H9 (cell line): ENCODE results near the gene PPFIA2. TPM values are rescaled to one million over a fixed set of nuclear protein-coding genes. Genes with fewer than 3 reads are reported as not detected.

Experiments
- DNase-seq: peaks from one replicate; pipeline ENCODE4 v3.0.0-alpha.2; 2017
- H2AFZ ChIP-seq: one replicate; pipeline ENCODE4 v1.6.1; 2013; ENCODE audit warnings: mild to moderate bottlenecking, low read length, control low read depth, moderate library complexity
- H2AK5ac ChIP-seq: 2 replicates; pipeline ENCODE4 v1.6.1; 2013; ENCODE audit warnings: low read length, control low read depth, mixed read lengths; ENCODE audit not compliant: insufficient read length
- H2BK120ac ChIP-seq: one replicate; pipeline ENCODE4 v1.6.1; 2013; ENCODE audit warnings: low read depth, mild to moderate bottlenecking, low read length, control low read depth, inconsistent platforms; ENCODE audit not compliant: poor library complexity, severe bottlenecking
- H2BK12ac ChIP-seq: 2 replicates; pipeline ENCODE4 v1.6.1; 2013; ENCODE audit warnings: low read length, control low read depth, mixed read lengths, low read depth; ENCODE audit not compliant: insufficient read length
- H2BK15ac ChIP-seq: 2 replicates; pipeline ENCODE4 v1.6.1; 2013; ENCODE audit warnings: low read depth, low read length, control low read depth
- H2BK20ac ChIP-seq: one replicate; pipeline ENCODE4 v1.6.1; 2013; ENCODE audit warnings: low read depth, mild to moderate bottlenecking, low read length, control low read depth, inconsistent platforms; ENCODE audit not compliant: poor library complexity, severe bottlenecking
- H2BK5ac ChIP-seq: 2 replicates; pipeline ENCODE4 v1.6.1; 2013; ENCODE audit warnings: low read length, control low read depth, mixed read lengths; ENCODE audit not compliant: insufficient read length
- H3K14ac ChIP-seq: 2 replicates; pipeline ENCODE4 v1.6.1; 2013; ENCODE audit warnings: low read length, control low read depth; ENCODE audit not compliant: insufficient read depth
- H3K18ac ChIP-seq: 2 replicates; pipeline ENCODE4 v1.6.1; 2013; ENCODE audit warnings: low read depth, mild to moderate bottlenecking, mixed read lengths, low read length, control low read depth; ENCODE audit not compliant: insufficient read length
- H3K23ac ChIP-seq: 2 replicates; pipeline ENCODE4 v1.6.1; 2013; ENCODE audit warnings: low read length, control low read depth, mixed read lengths, low read depth; ENCODE audit not compliant: insufficient read length
- H3K23me2 ChIP-seq: 2 replicates; pipeline ENCODE4 v1.6.1; 2013; ENCODE audit warnings: low read depth, mild to moderate bottlenecking, mixed read lengths, low read length, control low read depth; ENCODE audit not compliant: insufficient read length, poor library complexity, severe bottlenecking
- H3K27ac ChIP-seq: 2 replicates; pipeline ENCODE4 v1.5.1; 2013; ENCODE audit warnings: low read length, control low read depth, mixed read lengths, low read depth; ENCODE audit not compliant: insufficient read length
- H3K27me3 ChIP-seq: 2 replicates; pipeline ENCODE4 v1.6.1; 2013; ENCODE audit warnings: low read length, control low read depth, inconsistent platforms; ENCODE audit not compliant: insufficient read depth
- H3K4ac ChIP-seq: 2 replicates; pipeline ENCODE4 v1.6.1; 2013; ENCODE audit warnings: low read depth, mild to moderate bottlenecking, control low read depth, inconsistent platforms, low read length, moderate library complexity
- H3K4me1 ChIP-seq: 2 replicates; pipeline ENCODE4 v1.6.1; 2013; ENCODE audit warnings: low read length, control low read depth, inconsistent platforms; ENCODE audit not compliant: insufficient read depth
- H3K4me2 ChIP-seq: 2 replicates; pipeline ENCODE4 v1.6.1; 2013; ENCODE audit warnings: low read length, control low read depth, mixed read lengths; ENCODE audit not compliant: insufficient read length, insufficient read depth
- H3K56ac ChIP-seq: 2 replicates; pipeline ENCODE4 v1.6.1; 2013; ENCODE audit warnings: low read depth, mild to moderate bottlenecking, mixed read lengths, low read length, control low read depth; ENCODE audit not compliant: insufficient read length
- H3K79me1 ChIP-seq: 2 replicates; pipeline ENCODE4 v1.6.1; 2013; ENCODE audit warnings: low read depth, mild to moderate bottlenecking, moderate library complexity, low read length, control low read depth, inconsistent platforms; ENCODE audit not compliant: insufficient read depth, poor library complexity, severe bottlenecking
- H3K79me2 ChIP-seq: 2 replicates; pipeline ENCODE4 v1.6.1; 2013; ENCODE audit warnings: low read length, control low read depth, inconsistent platforms; ENCODE audit not compliant: insufficient read depth
- H3K9ac ChIP-seq: 2 replicates; pipeline ENCODE4 v1.6.1; 2013; ENCODE audit warnings: low read length, control low read depth, mixed read lengths; ENCODE audit not compliant: insufficient read length; ENCODE audit errors: extremely low read depth
- H3K9me3 ChIP-seq: one replicate; pipeline ENCODE4 v1.6.1; 2013; ENCODE audit warnings: low read depth, low read length, inconsistent platforms; ENCODE audit not compliant: control insufficient read depth
- H3T11ph ChIP-seq: one replicate; pipeline ENCODE4 v1.6.1; 2013; ENCODE audit warnings: mild to moderate bottlenecking, low read length, control low read depth, inconsistent platforms
- H4K20me1 ChIP-seq: one replicate; pipeline ENCODE4 v1.6.1; 2013; ENCODE audit not compliant: control insufficient read depth, insufficient read length, insufficient read depth
- H4K5ac ChIP-seq: 2 replicates; pipeline ENCODE4 v1.6.1; 2013; ENCODE audit warnings: low read depth, mild to moderate bottlenecking, mixed read lengths, low read length, control low read depth; ENCODE audit not compliant: insufficient read length
- H4K8ac ChIP-seq: replicated peaks from 2 replicates; pipeline ENCODE4 v1.6.1; 2013; ENCODE audit warnings: low read length, control low read depth, mixed read lengths, low read depth; ENCODE audit not compliant: insufficient read length
- H4K91ac ChIP-seq: 2 replicates; pipeline ENCODE4 v1.6.1; 2013; ENCODE audit warnings: low read depth, mild to moderate bottlenecking, moderate library complexity, mixed read lengths, low read length, control low read depth; ENCODE audit not compliant: insufficient read length
- H3K27ac Mint-ChIP-seq, 3 experiments: 2 replicates in 2 of 3; 3 replicates in 1 of 3; pipeline ENCODE4 v1.8.0; 2020 to 2021; ENCODE audit warnings: mixed read lengths in 3 of 3, mild to moderate bottlenecking in 1 of 3, moderate library complexity in 1 of 3
- H3K27me3 Mint-ChIP-seq: 2 replicates; pipeline ENCODE4 v1.8.0; 2021; ENCODE audit warnings: low read depth, mild to moderate bottlenecking, moderate library complexity, mixed read lengths
- H3K36me3 Mint-ChIP-seq, 3 experiments: 2 replicates in 2 of 3; 3 replicates in 1 of 3; pipeline ENCODE4 v1.8.0; 2020 to 2021; ENCODE audit warnings: low read depth in 3 of 3, mixed read lengths in 3 of 3; ENCODE audit not compliant: insufficient read depth in 1 of 3
- H3K4me1 Mint-ChIP-seq, 2 experiments: 2 replicates each; pipeline ENCODE4 v1.8.0; 2020; ENCODE audit warnings: mixed read lengths in 2 of 2
- H3K4me3 Mint-ChIP-seq, 2 experiments: 2 replicates in 1 of 2; 3 replicates in 1 of 2; pipeline ENCODE4 v1.8.0; 2020 to 2021; ENCODE audit warnings: mild to moderate bottlenecking in 2 of 2, mixed read lengths in 2 of 2, moderate library complexity in 1 of 2
- H3K9me3 Mint-ChIP-seq, 2 experiments: 2 replicates in 1 of 2; 3 replicates in 1 of 2; pipeline ENCODE4 v1.8.0; 2020; ENCODE audit warnings: mild to moderate bottlenecking in 2 of 2, mixed read lengths in 2 of 2, moderate library complexity in 1 of 2
- CTCF ChIP-seq: fragments of 200-600 bp; sonication (generic); conservative IDR thresholded peaks from 3 replicates; pipeline ENCODE4 v1.8.0; 2021; ENCODE audit warnings: antibody characterized with exemption, mild to moderate bottlenecking
- WGBS: extraction: QIAGEN DNeasy Blood & Tissue Kit; methylation state at CpG from one replicate; pipeline ENCODE4 v1.1.7; 2013; ENCODE audit warnings: missing lambda C conversion rate, low lambda C conversion rate, mixed read lengths; ENCODE audit not compliant: insufficient read length; ENCODE audit errors: extremely low coverage; 5-methylcytosine and 5-hydroxymethylcytosine counted together
- total RNA-seq: library from RNA; stranded (reverse); gene quantifications from 2 replicates; pipeline ENCODE4 v1.2.1, GENCODE V29; 2021

Gene PPFIA2
- total RNA-seq, 1 experiment from 2014 or later: 1.3 TPM

DNA sequence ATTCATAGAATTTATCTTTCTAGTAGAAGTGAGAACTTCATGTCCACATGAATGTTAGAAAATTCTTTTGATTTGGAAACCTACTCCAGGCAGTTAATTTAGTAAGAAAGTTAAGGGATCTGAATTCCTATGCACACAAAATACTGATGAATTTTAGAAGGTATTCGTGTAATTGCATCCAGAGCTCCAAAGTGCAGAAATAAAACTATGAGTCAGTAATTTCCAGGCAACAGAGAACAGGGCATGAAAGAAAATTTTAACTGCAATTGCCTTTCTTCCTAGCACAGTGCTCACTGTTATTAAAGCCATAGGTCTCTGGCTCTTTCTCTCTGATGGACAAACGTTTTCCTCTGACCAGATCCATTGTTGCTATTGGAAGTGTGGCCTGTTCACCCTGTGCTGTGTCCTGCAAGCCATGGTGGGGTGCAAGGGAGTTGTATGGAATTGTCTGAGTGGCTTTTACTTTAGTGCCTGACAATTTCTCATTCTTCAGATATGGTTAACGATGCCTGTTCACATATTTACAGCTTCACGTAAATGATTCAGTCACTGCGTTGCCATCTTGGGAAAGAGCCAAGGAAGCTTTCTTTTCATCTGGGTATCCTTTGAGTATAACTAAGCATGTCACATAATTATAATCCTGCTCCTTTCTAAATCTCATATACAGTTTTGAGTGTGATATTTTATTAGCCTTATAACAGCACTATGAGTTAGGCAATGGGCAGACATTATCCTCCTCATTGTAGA lies 536.1 kb downstream of the PPFIA2 start:
- Histone ChIP-seq H2BK120ac (no peak overlapping the region), H3K23ac (no peak overlapping the region), H2BK5ac (no peak overlapping the region), H2AK5ac (no peak overlapping the region), H4K5ac (no peak overlapping the region), H2BK12ac (no peak overlapping the region), H3K4me1 (no peaks in the 10 kb centered on the region), H3K79me1 (no peaks in the 10 kb centered on the region), H3K4ac (no peak overlapping the region), H3K14ac (no peak overlapping the region), H4K91ac (no peak overlapping the region), H2AFZ (no peak overlapping the region), H2BK15ac (no peak overlapping the region), H3K27ac (no peak overlapping the region), H4K20me1 (no peaks in the 10 kb centered on the region), H3K79me2 (no peaks in the 10 kb centered on the region), H3K18ac (no peak overlapping the region), H3K27me3 (no peaks in the 10 kb centered on the region), H4K8ac (no peak overlapping the region), H3K23me2 (no peaks in the 10 kb centered on the region), H2BK20ac (no peak overlapping the region), H3T11ph (no peak overlapping the region), H3K9me3 (no peaks in the 10 kb centered on the region), H3K4me2 (no peak overlapping the region), H3K56ac (no peak overlapping the region), H3K9ac (no peak overlapping the region)
- peaks cover 6% of the 10 kb centered on the region in 2 experiments; a peak in 3 of 4 replicates for H3K4me1 Mint-ChIP-seq
- DNase-seq: no peak
- WGBS: no CpG with 5 or more reads among the region's 5 CpGs
- H3K9me3 Mint-ChIP-seq: no peaks in the 10 kb centered on the region
- no peak overlapping the region for H3K4me3 Mint-ChIP-seq
- no peaks in the 10 kb centered on the region for H3K27me3 Mint-ChIP-seq
- no peak overlapping the region for H3K27ac Mint-ChIP-seq
- H3K36me3 Mint-ChIP-seq: no peaks in the 10 kb centered on the region
- no peak for TF ChIP-seq CTCF
